ENCODE results near the gene CSNK2A3. TPM values are rescaled to one million over a fixed set of nuclear protein-coding genes. Genes with fewer than 3 reads are reported as not detected.

Gene CSNK2A3
- total and polyA plus RNA-seq, 9 of the 15 experiments (the other 6 are each of a cell fraction or from before 2014, with no cell fraction given), result 0.33 to 6.1 (median 1.8) TPM

GRCh38 chr11:11381471-11382105 lies 28.5 kb upstream of the CSNK2A3 start (continued):
- TF ChIP-seq THRAP3 (IDR thresholded peaks at IDR 0.05; ENCODE audit: borderline replicate concordance), result no peak
- TF ChIP-seq TCFL5 (CRISPR knock-in tag; conservative IDR thresholded peaks at IDR 0.05), result no peak
- TF ChIP-seq, protein P1, sequence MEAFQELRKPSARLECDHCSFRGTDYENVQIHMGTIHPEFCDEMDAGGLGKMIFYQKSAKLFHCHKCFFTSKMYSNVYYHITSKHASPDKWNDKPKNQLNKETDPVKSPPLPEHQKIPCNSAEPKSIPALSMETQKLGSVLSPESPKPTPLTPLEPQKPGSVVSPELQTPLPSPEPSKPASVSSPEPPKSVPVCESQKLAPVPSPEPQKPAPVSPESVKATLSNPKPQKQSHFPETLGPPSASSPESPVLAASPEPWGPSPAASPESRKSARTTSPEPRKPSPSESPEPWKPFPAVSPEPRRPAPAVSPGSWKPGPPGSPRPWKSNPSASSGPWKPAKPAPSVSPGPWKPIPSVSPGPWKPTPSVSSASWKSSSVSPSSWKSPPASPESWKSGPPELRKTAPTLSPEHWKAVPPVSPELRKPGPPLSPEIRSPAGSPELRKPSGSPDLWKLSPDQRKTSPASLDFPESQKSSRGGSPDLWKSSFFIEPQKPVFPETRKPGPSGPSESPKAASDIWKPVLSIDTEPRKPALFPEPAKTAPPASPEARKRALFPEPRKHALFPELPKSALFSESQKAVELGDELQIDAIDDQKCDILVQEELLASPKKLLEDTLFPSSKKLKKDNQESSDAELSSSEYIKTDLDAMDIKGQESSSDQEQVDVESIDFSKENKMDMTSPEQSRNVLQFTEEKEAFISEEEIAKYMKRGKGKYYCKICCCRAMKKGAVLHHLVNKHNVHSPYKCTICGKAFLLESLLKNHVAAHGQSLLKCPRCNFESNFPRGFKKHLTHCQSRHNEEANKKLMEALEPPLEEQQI (IDR thresholded peaks at IDR 0.05), result no peak
- TF ChIP-seq MEIS2 (IDR thresholded peaks at IDR 0.05; ENCODE audit: partially characterized antibody), result no peak
- no peak for TF ChIP-seq SMARCE1 (IDR thresholded peaks at IDR 0.05)
- TF ChIP-seq PURB (CRISPR knock-in tag; IDR thresholded peaks at IDR 0.05; ENCODE audit: low read depth), result no peak
- TF ChIP-seq, protein P2, sequence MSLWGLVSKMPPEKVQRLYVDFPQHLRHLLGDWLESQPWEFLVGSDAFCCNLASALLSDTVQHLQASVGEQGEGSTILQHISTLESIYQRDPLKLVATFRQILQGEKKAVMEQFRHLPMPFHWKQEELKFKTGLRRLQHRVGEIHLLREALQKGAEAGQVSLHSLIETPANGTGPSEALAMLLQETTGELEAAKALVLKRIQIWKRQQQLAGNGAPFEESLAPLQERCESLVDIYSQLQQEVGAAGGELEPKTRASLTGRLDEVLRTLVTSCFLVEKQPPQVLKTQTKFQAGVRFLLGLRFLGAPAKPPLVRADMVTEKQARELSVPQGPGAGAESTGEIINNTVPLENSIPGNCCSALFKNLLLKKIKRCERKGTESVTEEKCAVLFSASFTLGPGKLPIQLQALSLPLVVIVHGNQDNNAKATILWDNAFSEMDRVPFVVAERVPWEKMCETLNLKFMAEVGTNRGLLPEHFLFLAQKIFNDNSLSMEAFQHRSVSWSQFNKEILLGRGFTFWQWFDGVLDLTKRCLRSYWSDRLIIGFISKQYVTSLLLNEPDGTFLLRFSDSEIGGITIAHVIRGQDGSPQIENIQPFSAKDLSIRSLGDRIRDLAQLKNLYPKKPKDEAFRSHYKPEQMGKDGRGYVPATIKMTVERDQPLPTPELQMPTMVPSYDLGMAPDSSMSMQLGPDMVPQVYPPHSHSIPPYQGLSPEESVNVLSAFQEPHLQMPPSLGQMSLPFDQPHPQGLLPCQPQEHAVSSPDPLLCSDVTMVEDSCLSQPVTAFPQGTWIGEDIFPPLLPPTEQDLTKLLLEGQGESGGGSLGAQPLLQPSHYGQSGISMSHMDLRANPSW (CRISPR knock-in tag; IDR thresholded peaks at IDR 0.05), result no peak
- TF ChIP-seq SRSF9 (IDR thresholded peaks at IDR 0.05; ENCODE audit: borderline replicate concordance, low read depth, low read length), result no peak

Data from K562 (cell line).